Calu3 (cell line): Measurements from ENCODE around the gene MCF2L2. TPM values are rescaled to one million over a fixed set of nuclear protein-coding genes. Genes with fewer than 3 reads are reported as not detected.

ENCODE experiments used
- BruUV-seq: library from RNA; stranded (reverse); fragments of 400-500 nt; replicated peaks from 2 replicates; lab custom pipeline; 2021; lab: Mats Ljungman, UMichigan
- CTCF ChIA-PET: fragments of 300-600 bp; sonication (Branson Sonifier 250); formaldehyde crosslinking; loops from one replicate; lab custom pipeline; 2022; ENCODE audit warnings: antibody characterized with exemption; lab: Charles Lee
- DNase-seq: peaks from one replicate; pipeline ENCODE4 v3.0.0; 2022
- H3K27ac Mint-ChIP-seq: one replicate; pipeline ENCODE4 v1.8.0; 2022; ENCODE audit warnings: mixed read lengths; ENCODE audit not compliant: unreplicated experiment
- H3K27me3 Mint-ChIP-seq: one replicate; pipeline ENCODE4 v1.8.0; 2022; ENCODE audit warnings: mixed read lengths; ENCODE audit not compliant: unreplicated experiment
- H3K36me3 Mint-ChIP-seq: one replicate; pipeline ENCODE4 v1.8.0; 2022; ENCODE audit warnings: mild to moderate bottlenecking, moderate library complexity, mixed read lengths; ENCODE audit not compliant: insufficient read depth, unreplicated experiment
- H3K4me1 Mint-ChIP-seq: one replicate; pipeline ENCODE4 v1.8.0; 2022; ENCODE audit warnings: mild to moderate bottlenecking, low read depth, mixed read lengths; ENCODE audit not compliant: unreplicated experiment
- H3K4me3 Mint-ChIP-seq: one replicate; pipeline ENCODE4 v1.8.0; 2022; ENCODE audit warnings: mild to moderate bottlenecking, low read depth, moderate library complexity, mixed read lengths; ENCODE audit not compliant: unreplicated experiment
- H3K9me3 Mint-ChIP-seq: one replicate; pipeline ENCODE4 v1.8.0; 2022; ENCODE audit warnings: low read depth, mixed read lengths; ENCODE audit not compliant: unreplicated experiment
- intact Hi-C: fragments of 100-400 bp; cut with micrococcal nuclease; formaldehyde crosslinking; loops from one replicate; pipeline ENCODE4 v1.10.0; 2022; ENCODE audit not compliant: unreplicated experiment
- total RNA-seq: library from RNA; stranded (reverse); gene quantifications from 2 replicates; pipeline ENCODE4 v1.2.3, GENCODE V29; 2022
- TF ChIP-seq, protein P1 (sequence below): fragments of 200-600 bp; IDR thresholded peaks from one replicate; pipeline ENCODE4 v1.8.0; 2022; ENCODE audit warnings: antibody characterized with exemption; ENCODE audit not compliant: unreplicated experiment

The MCF2L2 gene
- total RNA-seq, 1 experiment from 2014 or later, result 0.35 TPM

DNA sequence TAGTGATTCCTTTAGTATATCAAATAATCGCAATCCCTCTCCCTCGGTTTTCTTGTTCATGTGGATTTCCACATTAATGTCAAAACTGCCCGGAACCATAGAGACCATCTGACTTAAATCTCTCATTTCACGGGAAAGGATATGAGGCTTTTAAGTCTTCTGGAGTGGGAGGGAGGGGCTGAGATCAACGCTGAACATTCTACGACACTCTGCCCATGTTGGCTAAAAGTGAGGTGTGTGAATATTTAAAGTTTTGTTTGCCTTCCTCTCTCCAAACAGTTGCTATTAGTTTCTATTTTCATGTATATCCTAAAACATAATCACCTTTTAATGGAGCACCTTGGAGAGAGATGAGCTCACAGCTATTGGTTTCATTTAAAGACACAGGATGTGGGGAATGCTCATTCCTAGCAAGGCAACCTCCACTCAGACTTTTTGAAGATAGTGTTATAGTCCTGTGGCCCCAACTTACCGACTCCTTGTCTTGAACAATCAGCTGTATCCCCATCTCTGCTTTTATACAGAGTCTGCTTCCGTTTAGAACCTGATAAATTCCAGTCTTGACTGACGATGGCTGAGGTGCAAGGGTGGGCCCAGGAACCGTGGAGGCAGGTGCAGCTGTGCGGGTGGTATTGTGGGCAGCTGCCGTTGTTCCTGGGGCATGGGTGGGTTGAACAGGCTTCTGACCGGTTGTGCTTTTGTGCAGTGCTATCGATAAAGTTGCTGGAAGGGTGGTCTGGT, 275.0 kb downstream of the MCF2L2 start:
- DNase-seq, result no peak
- CTCF ChIA-PET, result interaction anchor here (0.6 kb wide), 1 partner anchor 127 kb away, joined by 3 read pairs; no protein-coding TSS in a partner anchor
- no peaks in the 10 kb centered on the region for H3K36me3 Mint-ChIP-seq
- no peaks in the 10 kb centered on the region for H3K4me1 Mint-ChIP-seq
- no peak overlapping the region for H3K4me3 Mint-ChIP-seq
- TF ChIP-seq, protein P1, sequence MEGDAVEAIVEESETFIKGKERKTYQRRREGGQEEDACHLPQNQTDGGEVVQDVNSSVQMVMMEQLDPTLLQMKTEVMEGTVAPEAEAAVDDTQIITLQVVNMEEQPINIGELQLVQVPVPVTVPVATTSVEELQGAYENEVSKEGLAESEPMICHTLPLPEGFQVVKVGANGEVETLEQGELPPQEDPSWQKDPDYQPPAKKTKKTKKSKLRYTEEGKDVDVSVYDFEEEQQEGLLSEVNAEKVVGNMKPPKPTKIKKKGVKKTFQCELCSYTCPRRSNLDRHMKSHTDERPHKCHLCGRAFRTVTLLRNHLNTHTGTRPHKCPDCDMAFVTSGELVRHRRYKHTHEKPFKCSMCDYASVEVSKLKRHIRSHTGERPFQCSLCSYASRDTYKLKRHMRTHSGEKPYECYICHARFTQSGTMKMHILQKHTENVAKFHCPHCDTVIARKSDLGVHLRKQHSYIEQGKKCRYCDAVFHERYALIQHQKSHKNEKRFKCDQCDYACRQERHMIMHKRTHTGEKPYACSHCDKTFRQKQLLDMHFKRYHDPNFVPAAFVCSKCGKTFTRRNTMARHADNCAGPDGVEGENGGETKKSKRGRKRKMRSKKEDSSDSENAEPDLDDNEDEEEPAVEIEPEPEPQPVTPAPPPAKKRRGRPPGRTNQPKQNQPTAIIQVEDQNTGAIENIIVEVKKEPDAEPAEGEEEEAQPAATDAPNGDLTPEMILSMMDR, result no peak
- H3K27ac Mint-ChIP-seq, result no peak overlapping the region
- no peaks in the 10 kb centered on the region for H3K27me3 Mint-ChIP-seq
- intact Hi-C loops, result no loop called here
- BruUV-seq, result no TSS peak
- no peaks in the 10 kb centered on the region for H3K9me3 Mint-ChIP-seq

DNA sequence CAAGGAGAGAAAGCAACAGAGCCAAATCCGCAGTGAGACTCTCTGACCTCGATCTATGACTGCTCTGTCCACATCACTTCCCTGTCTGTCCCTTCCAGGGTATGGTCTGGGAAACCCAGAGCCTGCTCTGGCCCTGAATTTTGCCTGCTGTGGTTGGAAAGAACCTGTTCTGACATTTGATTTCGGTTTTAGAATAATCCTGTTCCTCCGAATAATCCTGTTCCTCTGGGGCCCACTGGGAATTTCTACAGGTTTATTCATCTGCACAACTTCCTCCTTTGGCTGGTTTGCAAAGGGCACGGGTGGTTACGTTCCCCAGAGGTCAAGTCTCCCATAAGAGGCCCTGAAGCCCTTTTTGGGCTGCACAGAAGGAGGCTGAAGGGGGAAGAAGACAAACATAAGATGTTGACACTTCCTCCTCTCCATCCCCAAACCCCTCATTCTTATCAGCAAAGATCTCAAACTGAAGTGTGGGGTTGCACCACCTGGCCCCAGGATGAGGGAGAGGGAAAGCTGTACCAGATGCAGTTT, 276.5 kb downstream of the MCF2L2 start:
- Mint-ChIP-seq H3K4me3 (no peak overlapping the region), H3K9me3 (no peaks in the 10 kb centered on the region), H3K36me3 (no peaks in the 10 kb centered on the region), H3K4me1 (no peaks in the 10 kb centered on the region), H3K27ac (no peak overlapping the region), H3K27me3 (no peaks in the 10 kb centered on the region)
- no peak for DNase-seq
- no TSS peak for BruUV-seq
- CTCF ChIA-PET, result no interaction called here
- TF ChIP-seq, protein P1, result no peak
- intact Hi-C loops, result no loop called here

DNA sequence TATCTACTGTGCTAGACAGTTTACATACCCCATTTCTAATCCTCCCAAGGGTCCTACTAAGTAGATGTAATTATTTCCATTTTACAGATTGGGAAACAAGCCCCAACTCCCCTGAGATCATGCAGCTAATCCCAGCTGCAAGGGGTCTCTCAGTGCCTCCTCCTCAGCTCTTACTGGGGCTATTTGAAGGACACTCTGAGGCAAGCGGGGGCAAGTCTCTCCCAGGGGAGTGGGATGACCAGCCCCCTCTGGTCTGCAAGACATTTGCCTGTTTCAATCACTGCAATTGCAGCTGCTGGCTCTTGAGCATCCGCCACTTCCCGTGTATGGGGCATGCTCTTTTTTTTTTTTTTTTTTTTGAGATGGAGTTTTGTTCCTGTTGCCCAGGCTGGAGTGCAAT, 277.3 kb downstream of the MCF2L2 start:
- TF ChIP-seq, protein P1, result no peak
- intact Hi-C loops, result no loop called here
- BruUV-seq, result no TSS peak
- H3K4me3 Mint-ChIP-seq, result no peak overlapping the region
- no peaks in the 10 kb centered on the region for H3K9me3 Mint-ChIP-seq
- no peaks in the 10 kb centered on the region for H3K27me3 Mint-ChIP-seq
- CTCF ChIA-PET, result interaction anchor here (0.7 kb wide), 2 partner anchors 672 to 720 kb away, joined by 4 to 6 read pairs; no protein-coding TSS in a partner anchor
- H3K4me1 Mint-ChIP-seq, result no peaks in the 10 kb centered on the region
- no peak for DNase-seq
- no peak overlapping the region for H3K27ac Mint-ChIP-seq
- no peaks in the 10 kb centered on the region for H3K36me3 Mint-ChIP-seq

DNA sequence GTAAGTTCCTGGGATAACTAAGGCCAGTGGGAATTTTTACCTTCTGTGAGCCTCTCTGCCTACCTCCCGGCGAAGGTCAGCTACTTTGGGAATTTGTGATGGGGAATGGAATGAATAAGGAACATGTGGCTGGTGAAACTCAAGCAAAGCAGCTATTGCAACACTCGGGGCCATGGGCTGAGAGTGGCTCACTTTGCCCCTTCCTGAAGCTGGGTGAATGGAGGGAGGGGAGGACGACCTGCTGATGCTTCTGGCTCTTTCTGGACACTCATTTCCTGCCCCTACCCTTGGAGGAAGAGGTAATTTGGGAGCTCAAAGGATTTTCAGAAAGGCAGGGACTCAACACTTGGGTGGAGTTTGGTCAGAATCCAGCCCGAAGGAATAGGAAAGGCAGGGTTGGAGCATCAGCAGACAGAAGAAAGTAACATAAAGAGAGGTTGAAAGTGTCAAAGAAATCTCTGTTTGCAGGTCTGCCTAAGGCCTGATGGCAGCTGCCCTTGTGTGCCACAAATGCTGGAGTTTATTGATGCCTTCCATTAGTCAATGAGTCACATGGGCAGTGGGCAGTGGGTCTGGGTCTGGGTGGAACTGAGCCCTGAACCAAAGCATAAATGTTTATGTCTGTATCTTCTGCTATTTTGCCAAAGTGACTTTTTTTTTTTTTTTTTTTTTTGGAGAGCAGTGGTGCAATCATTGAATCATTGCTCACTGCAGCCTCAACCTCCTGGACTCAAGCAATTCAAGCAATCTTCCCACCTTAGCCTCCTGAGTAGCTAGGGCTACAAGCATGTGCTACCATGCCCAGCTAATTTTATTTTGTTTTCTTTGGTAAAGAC, 278.3 kb downstream of the MCF2L2 start:
- Mint-ChIP-seq H3K9me3 (no peaks in the 10 kb centered on the region), H3K4me3 (no peak overlapping the region)

More for the DNA sequence above, 278.3 kb downstream of the MCF2L2 start:
- BruUV-seq, result no TSS peak
- intact Hi-C loops, result no loop called here
- DNase-seq, result no peak
- Mint-ChIP-seq H3K36me3 (no peaks in the 10 kb centered on the region), H3K27ac (no peak overlapping the region), H3K4me1 (no peaks in the 10 kb centered on the region), H3K27me3 (no peaks in the 10 kb centered on the region)
- CTCF ChIA-PET, result interaction anchor here (0.7 kb wide), 3 partner anchors 65 to 721 kb away, joined by 4 to 6 read pairs (median 4); no protein-coding TSS in a partner anchor
- TF ChIP-seq, protein P1, result no peak
